HCT116 (cell line): ENCODE measurements around the gene SLC66A3. TPM values are rescaled to one million over a fixed set of nuclear protein-coding genes. Genes with fewer than 3 reads are reported as not detected.
"Not testable (repeated sequence)": the region's sequence is repeated elsewhere in the genome, so short reads cannot be mapped to it uniquely, and the experiment has no call there.

Experiments used
- ATAC-seq: fragments of 200-7000 bp; cut with Tn5 transposase; 2 replicates; pipeline ENCODE4 v1.9.1; 2020; ENCODE audit warnings: mild to moderate bottlenecking, moderate library complexity
- BruUV-seq: library from RNA; stranded (reverse); fragments of 400-500 nt; replicated peaks from 2 replicates; lab custom pipeline; 2021; lab: Mats Ljungman, UMichigan
- CTCF ChIA-PET: fragments of 300-600 bp; sonication (Branson Sonifier 250); formaldehyde crosslinking; loops from one replicate; lab custom pipeline; 2021; ENCODE audit warnings: antibody characterized with exemption; lab: Charles Lee
- POLR2A ChIA-PET: fragments of 300-600, 350-600 bp; sonication (Branson Sonifier 250); formaldehyde crosslinking; loops from one replicate; lab custom pipeline; 2021; ENCODE audit warnings: antibody characterized with exemption; lab: Charles Lee
- RAD21 ChIA-PET, 2 experiments: fragments of 300-600 bp; sonication (Branson Sonifier 250); formaldehyde crosslinking; loops; one replicate each; lab custom pipeline; 2023; ENCODE audit warnings: low total read pairs in 2 of 2; ENCODE audit not compliant: uncharacterized antibody in 2 of 2, unreplicated experiment in 2 of 2, low non-redundant PET in 1 of 2; lab: Charles Lee
- DNase-seq: peaks from one replicate; pipeline ENCODE4 v3.0.0-alpha.2; 2010; ENCODE audit warnings: low read depth, low spot score
- H2AFZ ChIP-seq: fragments of 200-600 bp; shearing (Covaris generic), sonication (generic); 2 replicates; pipeline ENCODE4 v1.6.1; 2017; ENCODE audit warnings: low read depth, mixed run types, mixed read lengths, antibody characterized with exemption, low read length; ENCODE audit not compliant: poor library complexity, severe bottlenecking
- H3K27ac ChIP-seq: 2 replicates; pipeline ENCODE4 v1.5.1; 2012; ENCODE audit warnings: low read depth, low read length
- H3K27me3 ChIP-seq: fragments of 200-600 bp; sonication (generic); 2 replicates; pipeline ENCODE4 v1.6.1; 2016; ENCODE audit warnings: mixed run types, low read length, mixed read lengths; ENCODE audit not compliant: insufficient read depth
- H3K36me3 ChIP-seq, 2 experiments: fragments of 200-500 bp in 1 of 2; fragments of 200-600 bp in 1 of 2; sonication (Bioruptor generic) in 1 of 2; sonication (generic) in 1 of 2; 2 replicates each; pipeline versions ENCODE4 v1.5.1 to v1.6.1; 2014 to 2016; ENCODE audit warnings: low read length in 2 of 2, inconsistent platforms in 1 of 2, mixed read lengths in 1 of 2, mixed run types in 1 of 2; ENCODE audit not compliant: insufficient read depth in 2 of 2, control insufficient read depth in 1 of 2
- H3K4me1 ChIP-seq, 2 experiments: fragments of 200-600 bp in 1 of 2; sonication (generic) in 1 of 2; 2 replicates each; pipeline versions ENCODE4 v1.5.1 to v1.6.1; 2012 to 2017; ENCODE audit warnings: low read length in 2 of 2, inconsistent platforms in 1 of 2, mild to moderate bottlenecking in 1 of 2, mixed read lengths in 1 of 2, mixed run types in 1 of 2, moderate library complexity in 1 of 2; ENCODE audit not compliant: insufficient read depth in 2 of 2, control insufficient read depth in 1 of 2
- H3K4me2 ChIP-seq: fragments of 200-600 bp; sonication (generic); 2 replicates; pipeline ENCODE4 v1.6.1; 2017; ENCODE audit warnings: mixed run types, low read length, mixed read lengths
- H3K4me3 ChIP-seq, 2 experiments: fragments of 200-600 bp in 1 of 2; sonication (generic) in 1 of 2; replicated peaks in 1 of 2; 2 replicates each; pipeline ENCODE4 v1.5.1; 2011 to 2016; ENCODE audit warnings: low read length in 2 of 2, control low read depth in 1 of 2, low read depth in 1 of 2, mild to moderate bottlenecking in 1 of 2, mixed read lengths in 1 of 2, mixed run types in 1 of 2
- H3K79me2 ChIP-seq: fragments of 200-600 bp; sonication (generic); 2 replicates; pipeline ENCODE4 v1.6.1; 2017; ENCODE audit warnings: mild to moderate bottlenecking, mixed run types, low read length, moderate library complexity, mixed read lengths; ENCODE audit not compliant: insufficient read depth
- H3K9ac ChIP-seq: fragments of 200-600 bp; sonication (generic); 2 replicates; pipeline ENCODE4 v1.6.1; 2016; ENCODE audit warnings: low read length, mixed read lengths
- H3K9me2 ChIP-seq: fragments of 200-600 bp; sonication (generic), shearing (Covaris generic); 2 replicates; pipeline ENCODE4 v1.6.1; 2017; ENCODE audit warnings: mixed run types, mild to moderate bottlenecking, moderate library complexity; ENCODE audit not compliant: insufficient read depth
- H3K9me3 ChIP-seq, 2 experiments: fragments of 200-500 bp in 1 of 2; fragments of 200-600 bp in 1 of 2; sonication (Bioruptor generic) in 1 of 2; sonication (generic) in 1 of 2; 2 replicates each; pipeline ENCODE4 v1.6.1; 2014 to 2017; ENCODE audit warnings: low read length in 2 of 2, mixed read lengths in 2 of 2, inconsistent platforms in 1 of 2, low read depth in 1 of 2, mild to moderate bottlenecking in 1 of 2, mixed run types in 1 of 2, moderate library complexity in 1 of 2; ENCODE audit not compliant: control insufficient read depth in 1 of 2, insufficient read depth in 1 of 2
- H4K20me1 ChIP-seq: fragments of 200-600 bp; sonication (generic), shearing (Covaris generic); 2 replicates; pipeline ENCODE4 v1.6.1; 2017; ENCODE audit warnings: mixed run types, mild to moderate bottlenecking, moderate library complexity; ENCODE audit not compliant: insufficient read depth
- CBX3 ChIP-seq: IDR thresholded peaks from 2 replicates; pipeline ENCODE4 v1.6.1; 2012; ENCODE audit warnings: low read depth
- EGR1 ChIP-seq: IDR thresholded peaks from 2 replicates; pipeline ENCODE4 v1.6.1; 2012; ENCODE audit warnings: low read depth
- JUND ChIP-seq: IDR thresholded peaks from 2 replicates; pipeline ENCODE4 v1.6.1; 2012
- POLR2A ChIP-seq: IDR thresholded peaks from 2 replicates; pipeline ENCODE4 v1.7.0; 2011; ENCODE audit warnings: borderline replicate concordance; ENCODE audit not compliant: insufficient read depth, insufficient read length; ENCODE audit errors: extremely low read depth
- TCF7L2 ChIP-seq: IDR thresholded peaks from 2 replicates; pipeline ENCODE4 v1.7.0; 2011; ENCODE audit warnings: borderline replicate concordance, inconsistent platforms; ENCODE audit not compliant: insufficient read depth, insufficient read length; ENCODE audit errors: extremely low read depth
- ZFX ChIP-seq: fragments of 450-650 bp; IDR thresholded peaks from 2 replicates; pipeline ENCODE4 v1.6.1; 2017
- ZNF274 ChIP-seq: fragments of 200-500 bp; sonication (Bioruptor generic); IDR thresholded peaks from 2 replicates; pipeline ENCODE4 v1.6.1; 2014; ENCODE audit warnings: mild to moderate bottlenecking, low read depth, low read length, inconsistent platforms
- intact Hi-C: fragments of 100-400 bp; cut with micrococcal nuclease; formaldehyde crosslinking; loops from 2 replicates; pipeline ENCODE4 v1.10.0; 2022
- total RNA-seq: library from RNA; stranded (reverse); gene quantifications from one replicate; pipeline ENCODE4 v1.2.1, GENCODE V29; 2021; ENCODE audit not compliant: unreplicated experiment

SLC66A3 gene
- total RNA-seq, 1 experiment from 2014 or later = 15.9 TPM

DNA sequence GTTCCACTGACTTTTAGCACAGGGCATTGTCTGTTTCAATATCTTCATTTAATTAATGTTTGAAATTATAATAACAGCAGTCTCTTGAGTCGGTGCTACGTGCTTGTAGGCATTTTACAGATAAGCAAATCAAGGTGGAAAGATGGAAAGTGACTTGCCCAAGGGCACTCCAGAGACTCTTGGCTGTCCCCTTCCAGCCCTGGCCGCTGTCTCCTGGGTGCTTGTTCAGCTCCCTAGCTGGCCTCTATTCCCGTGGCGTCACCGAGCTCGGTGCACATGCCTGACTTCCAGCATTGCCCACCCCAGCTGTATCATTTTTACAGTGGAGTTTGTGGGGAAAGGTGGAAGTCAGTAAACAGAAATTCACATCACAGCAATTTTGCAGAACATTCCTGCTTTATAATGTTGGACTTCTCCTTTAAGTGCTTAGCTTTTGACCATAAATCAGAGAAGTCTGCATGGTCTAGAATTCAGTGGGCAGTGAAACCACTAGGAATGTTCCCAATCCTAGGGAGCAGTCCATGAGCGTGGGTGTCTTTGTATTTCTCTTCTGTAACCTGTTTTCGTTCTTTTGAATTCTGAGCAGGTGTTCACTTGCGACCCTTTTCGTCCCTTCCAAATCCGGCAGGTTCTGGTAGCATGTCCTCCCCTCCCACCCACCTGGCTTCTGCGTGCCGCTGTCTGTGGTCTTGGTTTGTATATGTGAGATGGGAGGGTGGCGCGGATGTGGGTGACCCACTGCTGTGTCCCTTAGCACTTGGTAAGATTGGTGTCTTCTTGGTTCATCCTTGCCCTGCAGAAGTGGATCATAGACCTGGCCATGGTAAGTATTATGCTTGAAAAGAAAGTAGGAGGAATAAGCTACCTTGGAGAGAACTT, 8.4 kb downstream of the SLC66A3 start:
- intact Hi-C loops = no loop called here
- ChIA-PET CTCF (interaction anchor here (0.7 kb wide), 1 partner anchor 31 kb away, joined by 3 read pairs; no protein-coding TSS in a partner anchor), RAD21 (no interaction called here), POLR2A (no interaction called here)
- Histone ChIP-seq H3K4me3 (no peak overlapping the region), H3K36me3 (no peaks in the 10 kb centered on the region), H3K4me1 (no peaks in the 10 kb centered on the region), H3K4me2 (no peak overlapping the region), H2AFZ (no peak overlapping the region), H3K9me3 (no peaks in the 10 kb centered on the region), H3K27ac (no peak overlapping the region), H4K20me1 (no peaks in the 10 kb centered on the region), H3K79me2 (no peaks in the 10 kb centered on the region), H3K27me3 (no peaks in the 10 kb centered on the region), H3K9ac (no peak overlapping the region), H3K9me2 (no peaks in the 10 kb centered on the region)
- no peak for TF ChIP-seq POLR2A
- TF ChIP-seq TCF7L2 = no peak
- no peak for TF ChIP-seq EGR1
- no peak for TF ChIP-seq ZFX
- no peak for TF ChIP-seq JUND
- TF ChIP-seq CBX3 = no peak
- TF ChIP-seq ZNF274 = no peak
- DNase-seq = no peak
- no TSS peak for BruUV-seq
- no peak for ATAC-seq

DNA sequence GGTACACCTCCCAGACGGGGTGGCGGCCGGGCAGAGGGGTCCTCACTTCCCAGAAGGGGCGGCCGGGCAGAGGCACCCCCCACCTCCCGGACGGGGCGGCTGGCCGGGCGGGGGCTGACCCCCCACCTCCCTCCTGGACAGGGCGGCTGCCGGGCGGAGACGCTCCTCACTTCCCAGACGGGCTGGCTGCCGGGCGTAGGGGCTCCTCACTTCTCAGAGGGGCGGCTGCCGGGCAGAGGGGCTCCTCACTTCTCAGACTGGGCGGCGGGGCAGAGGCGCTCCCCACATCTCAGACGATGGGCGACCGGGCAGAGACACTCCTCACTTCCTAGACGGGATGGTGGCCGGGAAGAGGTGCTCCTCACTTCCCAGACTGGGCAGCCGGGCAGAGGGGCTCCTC, 9.8 kb downstream of the SLC66A3 start:
- CTCF ChIA-PET, H3K27ac ChIP-seq, BruUV-seq, H3K79me2 ChIP-seq, H3K4me3 ChIP-seq, H3K9me2 ChIP-seq, RAD21 ChIA-PET, H3K4me1 ChIP-seq, H4K20me1 ChIP-seq, H3K36me3 ChIP-seq, ATAC-seq, H3K9ac ChIP-seq, H2AFZ ChIP-seq, intact Hi-C loops, DNase-seq, H3K4me2 ChIP-seq, H3K9me3 ChIP-seq, POLR2A ChIA-PET, H3K27me3 ChIP-seq: not testable (repeated sequence)
